ENCODE results near the gene OGA. TPM values are rescaled to one million over a fixed set of nuclear protein-coding genes. Genes with fewer than 3 reads are reported as not detected.
"Not testable (repeated sequence)": the region's sequence is repeated elsewhere in the genome, so short reads cannot be mapped to it uniquely, and the experiment has no call there.

The OGA gene
- total RNA-seq, 1 experiment from 2014 or later = 47.6 TPM

DNA sequence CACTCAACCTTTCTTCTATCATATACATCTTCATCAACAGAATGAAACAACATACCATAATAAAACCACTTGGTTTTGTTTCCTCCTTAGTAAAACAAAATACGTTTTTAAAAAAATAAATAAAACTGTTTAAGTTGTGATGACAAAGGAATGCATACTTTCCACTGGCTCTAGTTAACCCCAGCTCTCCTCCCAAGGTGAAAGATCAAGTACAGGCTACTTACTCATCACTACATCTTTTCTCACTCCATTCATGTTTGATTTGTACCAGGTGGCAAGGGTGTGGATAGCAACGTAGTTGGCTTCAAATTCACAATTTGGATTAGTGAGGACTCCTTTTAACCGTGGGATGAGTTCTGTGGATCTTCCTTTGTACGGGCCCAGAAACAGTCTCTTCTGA, 14.7 kb downstream of the OGA start:
- DNase-seq (ENCODE audit: low read depth) = no peak

DNA sequence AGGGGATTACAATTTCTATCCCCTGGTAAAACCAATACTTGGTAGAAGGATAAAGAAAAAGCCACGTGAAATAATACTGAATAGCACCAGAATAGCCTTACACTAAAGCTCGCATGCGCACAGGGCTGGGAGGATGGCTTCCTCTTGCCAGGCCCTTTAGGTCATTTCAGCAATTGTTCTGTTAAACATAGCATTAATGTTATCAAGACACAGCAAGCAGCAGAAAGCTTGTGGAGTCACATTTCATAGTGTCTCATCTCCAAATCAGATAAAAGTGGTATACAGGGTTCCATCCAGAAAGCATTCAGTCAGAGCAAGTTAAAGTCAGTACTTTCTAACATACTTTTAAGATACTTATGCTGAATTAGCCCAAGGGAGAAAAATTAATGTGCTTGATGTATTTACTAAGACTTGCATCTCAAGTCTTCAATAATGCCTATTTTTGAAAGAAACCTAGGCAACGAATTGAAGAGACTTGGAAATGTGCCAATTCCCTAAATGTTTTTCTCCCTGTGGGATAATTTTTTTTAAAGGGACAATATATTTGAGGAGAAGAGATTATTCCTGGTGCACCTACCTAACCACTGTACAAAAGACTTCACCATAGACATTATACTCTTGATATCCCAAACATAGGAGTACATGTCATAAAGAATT, 20.7 kb downstream of the OGA start:
- DNase-seq (ENCODE audit: low read depth) = no peak

DNA sequence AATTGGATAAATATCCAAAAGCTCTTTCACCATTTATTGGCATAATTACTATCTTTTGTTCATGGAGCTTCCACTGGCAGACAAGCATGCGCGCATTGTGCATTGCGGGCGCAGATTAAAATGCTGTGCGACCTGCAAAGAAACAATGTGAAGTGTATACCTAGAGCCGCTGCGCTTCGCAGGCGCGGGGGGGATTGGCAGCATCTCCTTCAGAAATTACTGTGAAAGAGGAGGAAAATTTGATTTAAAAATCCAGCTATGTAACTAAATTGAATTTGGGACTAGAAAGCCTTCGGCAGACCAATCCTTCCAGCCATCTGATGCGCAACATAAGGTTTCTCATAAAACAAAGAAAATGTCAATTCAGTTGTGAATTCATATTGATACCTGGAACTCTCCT, 24.7 kb downstream of the OGA start:
- DNase-seq (ENCODE audit: low read depth) = no peak

DNA sequence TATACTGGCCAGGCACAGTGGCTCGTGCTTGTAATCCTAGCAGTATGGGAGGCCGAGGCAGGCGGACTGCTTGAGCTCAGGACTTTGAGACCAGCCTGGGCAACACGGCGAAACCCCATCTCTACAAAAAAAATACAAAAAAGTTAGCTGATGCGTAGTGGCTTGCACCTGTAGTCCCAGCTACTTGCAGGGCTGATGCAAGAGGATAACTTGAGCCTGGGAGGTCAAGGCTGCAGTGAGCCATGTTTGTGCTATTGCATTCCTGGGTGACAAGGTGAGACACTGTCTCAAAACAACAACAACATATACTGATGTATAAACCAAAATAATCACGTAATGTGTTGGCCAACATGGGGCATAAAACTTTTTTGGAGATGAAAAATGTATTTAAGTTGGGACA, 28.6 kb downstream of the OGA start:
- DNase-seq (ENCODE audit: low read depth) = no peak

DNA sequence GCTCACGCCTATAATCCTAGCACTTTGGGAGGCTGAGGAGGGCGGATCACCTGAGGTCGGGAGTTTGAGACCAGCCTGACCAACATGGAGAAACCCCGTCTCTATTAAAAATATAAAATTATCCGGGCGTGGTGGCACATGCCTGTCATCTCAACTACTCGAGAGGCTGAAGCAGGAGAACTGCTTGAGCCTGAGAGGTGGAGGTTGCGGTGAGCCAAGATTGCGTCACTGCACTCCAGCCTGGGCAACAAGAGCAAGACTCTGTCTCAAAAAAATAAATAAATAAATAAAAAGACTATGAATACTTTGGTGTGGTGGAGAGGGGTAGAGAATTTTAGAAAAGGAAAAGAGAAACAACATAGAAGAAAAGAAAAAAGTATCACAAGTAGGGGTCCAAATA, 29.0 kb downstream of the OGA start:
- not testable (repeated sequence) for DNase-seq (ENCODE audit: low read depth)

DNA sequence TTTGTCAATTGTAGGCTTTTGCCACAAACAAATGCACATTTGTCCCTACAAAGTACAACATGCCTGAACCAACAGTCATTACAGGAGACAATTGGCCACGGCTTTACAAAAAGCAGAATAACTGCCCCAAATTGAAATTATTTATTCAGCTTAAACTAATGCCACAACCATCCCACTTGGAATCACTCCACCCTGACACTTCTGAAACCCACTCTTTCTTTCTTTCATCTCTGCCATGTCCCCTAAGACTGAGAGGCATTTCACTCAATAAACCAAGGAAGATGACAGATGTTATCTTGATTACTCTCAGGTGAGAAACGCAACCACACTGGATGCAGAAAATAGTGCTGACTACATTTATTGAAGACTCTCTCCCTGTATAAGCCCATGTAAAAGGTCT, 32.4 kb downstream of the OGA start:
- DNase-seq (ENCODE audit: low read depth) = no peak

DNA sequence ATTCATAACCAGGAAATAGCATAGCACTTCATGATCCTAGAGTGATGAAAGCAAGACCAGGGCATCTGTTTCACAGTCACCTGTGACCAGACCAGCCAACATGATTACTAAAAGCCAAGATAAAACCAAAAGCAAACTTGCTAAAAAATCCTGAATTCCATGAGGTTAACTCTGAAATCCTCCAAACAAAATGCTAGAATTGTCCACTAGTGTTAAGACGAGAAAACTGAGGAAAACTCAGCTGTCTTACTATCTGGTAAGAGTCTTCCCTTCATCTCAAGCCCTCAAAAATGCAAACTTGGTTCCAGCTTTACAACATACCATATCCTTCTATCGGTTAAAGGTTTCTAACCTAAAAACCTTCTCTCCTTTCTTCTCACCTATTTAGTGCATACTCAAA, 33.7 kb downstream of the OGA start:
- DNase-seq (ENCODE audit: low read depth) = no peak

DNA sequence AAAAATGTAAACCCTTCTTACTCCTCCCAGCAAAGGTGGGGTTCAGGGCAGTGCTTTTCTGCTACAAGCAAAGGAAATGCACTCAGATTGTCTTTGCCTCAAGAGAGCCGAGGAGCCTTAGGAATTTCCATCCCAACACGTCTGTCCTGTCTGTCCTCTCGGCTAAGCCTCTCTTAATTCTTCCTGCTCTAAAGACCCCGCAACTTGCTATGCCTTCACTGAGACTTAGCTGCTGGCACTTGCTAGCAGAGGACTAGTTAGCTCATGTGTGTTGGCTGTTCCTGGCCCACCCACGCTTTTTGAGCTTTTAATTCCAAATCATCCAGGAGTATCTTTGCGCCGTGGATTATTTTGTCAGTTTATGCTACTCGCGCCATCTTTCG, 34.5 kb downstream of the OGA start:
- DNase-seq (ENCODE audit: low read depth) = no peak

DNA sequence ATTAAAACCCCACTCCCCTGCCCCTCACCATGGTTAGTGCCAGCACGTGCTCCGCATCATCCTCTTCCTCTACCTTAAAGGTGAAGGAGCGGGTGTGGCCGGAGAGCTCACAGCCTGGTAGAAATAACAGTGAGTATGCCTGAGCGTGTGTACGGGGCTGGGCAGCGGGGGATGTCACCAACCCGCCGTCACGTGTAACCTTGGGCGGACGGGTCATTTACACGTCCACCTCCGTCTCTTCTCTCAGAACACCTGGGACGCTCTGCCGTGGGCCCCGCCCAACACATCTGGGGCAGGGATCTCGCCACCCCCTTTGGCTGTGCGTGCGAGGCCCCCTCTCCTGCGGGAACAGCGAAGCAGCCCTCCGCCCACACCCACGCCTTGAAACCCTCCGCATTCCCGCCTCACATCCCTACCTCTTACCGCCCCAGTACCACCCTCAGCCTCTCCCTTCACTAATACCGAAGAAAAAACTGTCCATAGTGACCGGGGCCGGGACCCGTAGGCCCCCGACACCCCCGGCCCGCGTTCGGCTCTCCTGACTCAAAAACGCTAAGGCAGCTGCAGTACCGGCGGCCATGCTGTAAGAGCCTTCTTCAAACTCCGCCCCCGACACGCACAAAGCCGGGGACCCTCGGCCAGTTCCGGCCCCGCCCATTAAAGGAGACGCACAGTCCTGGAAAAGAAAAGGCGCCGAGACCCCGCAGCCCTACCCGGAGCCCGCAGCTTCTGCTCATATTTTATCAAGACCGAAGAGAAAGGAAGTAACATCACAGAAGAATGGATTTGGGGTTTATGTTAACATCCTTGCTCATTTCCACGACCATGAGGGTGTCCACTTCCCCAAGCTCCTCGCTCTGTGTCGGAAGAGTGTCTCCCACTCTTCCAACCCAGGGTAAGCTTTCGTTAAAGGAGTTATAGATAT, 35.2 kb downstream of the OGA start, which contains the start of gene NPM3:
TSS of gene NPM3 (minus strand) at position 636 of the 925 bp plus-strand sequence. CDS start at position 580, 56 bp downstream.
- peak; percentile 81 for DNase-seq (ENCODE audit: low read depth)

DNA sequence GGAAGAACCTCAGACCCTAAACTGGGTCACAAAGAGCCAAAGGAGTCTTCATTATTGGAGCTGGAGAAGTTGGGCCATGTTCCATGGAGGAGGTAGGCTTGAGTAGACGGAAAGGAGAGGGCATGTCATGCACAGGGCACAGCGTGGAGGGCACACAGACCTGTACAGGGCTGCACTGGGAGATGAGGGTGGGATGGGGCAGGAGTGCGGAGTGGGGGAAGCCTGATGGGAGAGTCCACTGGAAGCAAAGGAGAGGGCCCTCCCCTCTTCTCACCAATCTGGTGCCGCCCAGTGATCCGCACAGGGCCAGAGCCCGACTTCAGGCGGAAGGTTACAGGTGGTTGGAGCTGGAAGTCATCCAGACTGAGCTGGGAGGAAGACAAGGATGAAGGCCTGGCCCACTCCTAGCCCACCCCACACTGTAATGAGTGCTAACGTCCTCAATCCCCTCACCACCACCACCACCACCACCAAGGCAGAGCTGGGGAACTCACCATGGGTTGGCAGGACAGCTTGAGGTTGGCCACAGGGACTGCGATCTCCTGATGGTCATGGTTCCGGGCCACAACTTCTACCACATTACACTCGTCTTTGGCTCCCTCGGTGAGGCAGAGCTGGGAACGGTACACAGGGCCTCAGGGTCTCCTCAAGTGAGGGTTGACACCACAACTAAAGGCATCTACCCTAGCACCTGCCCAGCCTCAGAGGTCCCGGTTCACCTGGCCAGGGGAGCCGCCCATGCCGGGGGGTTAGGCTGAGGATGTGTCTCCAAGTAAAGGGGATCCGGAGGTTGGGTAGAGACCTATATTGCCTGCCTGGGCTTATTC, 36.0 kb downstream of the OGA start:
- no peak for DNase-seq (ENCODE audit: low read depth)

DNA sequence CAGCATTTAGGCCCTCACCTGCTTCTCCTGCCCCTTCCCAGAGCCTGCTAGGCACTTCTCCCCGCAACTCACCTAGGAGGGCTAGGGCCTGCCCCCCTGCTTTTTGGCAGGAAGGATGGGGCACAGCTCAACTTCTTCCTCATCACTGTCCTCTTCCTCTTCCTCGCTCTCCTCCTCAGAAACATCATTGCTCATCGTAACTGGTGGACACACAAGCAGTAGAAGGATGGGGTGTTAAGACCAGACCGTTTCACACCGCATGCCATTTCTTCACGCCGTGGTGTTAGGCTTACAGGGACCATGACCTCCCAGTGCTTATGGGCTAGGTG, 36.6 kb downstream of the OGA start:
- DNase-seq (ENCODE audit: low read depth) = no peak

DNA sequence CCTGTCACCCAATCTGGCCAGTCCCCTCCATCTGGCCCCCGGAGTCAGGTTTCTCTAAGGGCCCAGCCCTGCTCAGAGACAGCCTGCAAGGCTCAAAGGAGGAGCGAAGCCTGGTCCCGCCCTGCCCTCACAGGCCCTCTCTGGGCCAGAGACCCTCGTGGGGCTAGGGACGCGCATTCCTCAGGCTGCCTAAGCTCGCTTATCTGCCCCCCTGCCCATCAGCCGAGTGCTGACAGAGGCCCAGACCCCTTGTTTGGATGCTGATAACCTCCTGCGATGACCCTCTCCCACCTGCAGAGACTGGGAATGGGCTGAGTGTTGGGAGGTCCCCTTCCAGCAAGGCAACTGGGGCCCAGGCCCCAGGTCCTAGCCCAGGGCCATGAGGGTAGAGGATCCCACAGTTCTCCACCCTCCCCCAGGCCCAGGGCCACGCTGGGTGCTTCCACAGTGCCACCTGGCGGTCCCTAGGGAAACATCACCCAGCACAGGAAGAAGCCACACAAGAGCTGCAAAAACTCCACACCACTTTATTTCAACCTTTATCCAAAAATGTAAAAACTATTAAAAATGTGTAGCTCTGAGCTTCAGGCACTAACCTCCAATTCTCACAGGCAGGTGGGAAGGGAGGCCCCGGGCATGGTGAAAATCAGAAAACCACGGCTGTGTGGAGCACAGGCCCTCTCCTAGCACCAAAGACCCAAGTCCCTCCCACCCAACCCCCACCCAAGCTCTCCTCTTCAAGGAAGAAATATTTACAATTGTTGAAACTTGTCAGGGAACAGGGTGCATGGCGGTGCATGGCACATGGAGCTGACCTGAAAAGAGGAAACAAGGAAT, 37.2 kb downstream of the OGA start:
- DNase-seq (ENCODE audit: low read depth) = peak; percentile 72

DNA sequence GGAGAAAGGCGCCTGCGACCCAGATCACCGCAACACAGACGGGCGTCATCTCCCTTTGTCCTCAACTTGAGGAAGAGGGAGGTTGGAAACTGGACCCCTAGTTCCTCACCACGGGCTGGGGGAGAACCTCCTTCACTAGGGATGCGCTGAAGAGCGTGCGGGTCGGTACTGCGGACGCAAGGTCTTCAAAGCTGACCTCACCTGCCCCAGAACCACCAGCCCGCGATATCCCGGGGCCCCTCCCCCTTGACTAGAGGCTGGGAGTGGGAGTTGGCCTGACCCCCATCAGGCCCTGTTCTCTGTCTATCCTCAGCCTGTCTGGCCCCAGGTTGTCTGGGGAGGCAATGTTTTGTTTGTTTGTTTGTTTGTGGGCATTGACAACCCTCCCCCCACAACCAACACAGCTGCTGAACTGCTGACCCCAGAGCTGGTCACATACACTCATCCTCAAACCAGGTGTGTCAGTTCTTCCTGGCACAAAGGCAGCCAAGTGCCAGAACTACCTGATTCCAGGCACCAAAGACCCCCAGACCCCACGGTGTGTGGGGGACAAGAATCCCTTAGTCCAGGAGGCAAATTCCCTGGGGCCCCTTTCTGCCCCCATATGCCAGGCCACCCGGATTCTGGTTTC, 37.9 kb downstream of the OGA start:
- DNase-seq (ENCODE audit: low read depth) = no peak

DNA sequence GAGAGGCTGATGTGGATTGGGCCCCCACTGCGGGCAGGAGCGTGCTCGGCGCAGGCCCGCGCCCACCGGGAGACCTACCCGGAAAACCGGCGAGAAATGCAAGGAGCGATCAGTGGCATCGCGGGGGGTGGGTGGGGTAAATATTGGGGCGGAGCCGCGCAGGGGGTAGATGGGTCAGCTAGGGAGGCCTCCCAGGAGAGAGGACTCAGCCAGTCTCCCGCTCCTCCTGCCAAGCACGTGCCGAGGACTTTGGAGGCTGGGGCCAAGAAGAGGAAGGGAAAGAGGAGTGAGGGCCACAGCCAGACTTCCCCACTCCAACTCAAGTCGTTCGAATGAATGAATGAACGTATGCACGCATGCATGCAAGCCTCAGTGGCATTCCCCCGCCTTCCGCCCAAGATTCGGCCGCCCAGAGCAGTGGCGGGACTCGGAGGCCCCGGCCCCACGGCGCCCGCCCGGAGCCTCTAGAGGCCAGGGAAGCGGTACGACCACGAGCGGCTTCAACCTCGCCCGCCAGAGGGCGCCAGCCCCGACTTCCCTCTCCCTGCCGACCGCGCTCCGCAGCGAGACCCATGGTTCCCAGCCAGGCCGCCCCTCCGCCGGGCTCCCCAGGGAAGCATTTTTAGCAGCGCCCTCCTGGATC, 38.6 kb downstream of the OGA start:
- peak; percentile 77 for DNase-seq (ENCODE audit: low read depth)

DNA sequence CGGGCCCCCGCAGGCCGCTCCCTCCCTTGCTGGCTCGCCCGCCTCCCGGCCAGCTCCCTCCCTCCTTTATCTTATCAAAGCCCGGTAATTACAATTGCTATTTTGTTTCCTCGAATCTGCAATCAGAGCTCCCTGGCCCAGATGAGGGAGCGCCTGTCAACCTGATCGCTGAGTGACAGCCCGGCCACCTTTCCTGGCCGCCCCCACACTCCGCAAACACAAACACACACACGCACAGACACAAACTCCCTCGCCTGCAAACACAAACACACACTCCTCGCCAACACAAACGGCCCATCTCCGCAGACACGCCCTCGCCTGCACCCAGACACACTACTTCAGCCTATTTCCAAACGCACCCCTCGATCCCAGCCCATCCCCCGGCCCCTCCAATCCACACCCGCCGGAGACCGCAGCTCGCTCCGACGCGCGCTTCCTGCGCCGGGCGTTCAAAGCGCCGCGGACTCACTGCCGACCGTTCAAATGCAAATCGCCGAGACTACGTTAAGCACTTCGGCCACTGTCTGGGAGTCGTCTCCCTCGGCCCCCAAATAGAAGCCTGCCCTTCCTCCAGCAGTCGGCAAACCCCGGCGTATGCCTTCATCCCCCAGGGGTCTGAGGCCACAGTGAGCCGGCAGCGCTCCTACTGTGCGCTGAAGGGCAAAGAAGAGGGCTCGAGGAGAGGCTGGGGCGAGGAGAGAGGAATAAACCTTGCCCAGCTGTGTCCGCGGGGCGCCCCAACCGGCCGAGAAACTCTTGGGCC, 39.3 kb downstream of the OGA start:
- DNase-seq (ENCODE audit: low read depth) = no peak

DNA sequence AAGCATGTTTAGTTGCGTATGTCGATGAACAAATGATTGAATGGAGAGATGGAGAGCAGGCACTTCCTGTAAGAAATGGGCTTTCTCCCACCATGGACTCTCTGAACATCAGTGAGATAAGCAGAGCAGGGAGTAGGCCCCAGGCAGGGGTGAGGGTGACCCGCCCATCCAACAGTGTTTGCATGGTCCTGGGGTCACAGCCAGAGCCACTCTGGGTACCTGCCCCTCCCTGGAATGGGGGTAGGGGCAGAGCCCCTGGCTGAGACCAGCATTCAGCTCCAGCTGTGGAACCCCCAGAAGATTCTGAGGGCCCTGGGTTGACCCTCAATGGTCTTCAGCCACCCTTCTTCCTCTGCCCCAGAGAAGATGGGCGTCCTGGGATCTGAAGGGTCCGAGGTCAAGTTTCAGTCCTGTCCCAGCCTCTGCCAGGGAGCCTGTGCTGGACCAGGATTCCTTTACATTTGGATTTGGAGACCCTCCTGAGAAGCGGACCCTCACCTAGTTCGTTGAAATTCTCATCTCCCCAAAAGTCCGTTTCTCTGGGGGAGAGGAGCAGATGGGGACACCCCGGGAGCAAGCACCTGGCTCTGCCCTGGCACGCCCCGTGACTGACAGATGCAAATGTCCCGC, 40.0 kb downstream of the OGA start:
- no peak for DNase-seq (ENCODE audit: low read depth)

DNA sequence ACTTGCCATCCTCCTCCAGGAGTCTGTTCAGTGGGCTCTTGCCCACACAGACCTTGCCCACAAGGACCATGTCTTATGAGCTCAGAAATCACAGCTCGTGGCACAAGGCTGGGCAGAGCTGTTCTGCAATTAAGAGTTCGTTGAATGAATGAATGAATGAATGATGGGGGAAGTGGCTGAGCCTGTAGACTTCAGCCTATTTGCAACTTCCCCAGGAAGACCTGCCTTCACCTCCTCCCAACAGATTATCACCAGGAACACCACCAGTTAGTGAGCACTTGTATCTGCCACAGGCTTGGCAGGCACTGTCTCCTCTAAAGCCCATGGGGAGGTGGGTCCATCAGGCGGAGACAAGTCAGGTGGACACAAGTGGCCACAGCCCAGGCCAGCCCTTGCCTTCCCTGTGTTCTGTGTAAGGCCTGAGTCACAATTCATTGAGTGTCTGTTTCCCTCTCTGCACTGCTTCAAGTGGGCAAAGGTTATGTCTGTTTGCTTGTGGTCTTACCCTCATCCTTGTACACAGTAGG, 40.6 kb downstream of the OGA start:
- no peak for DNase-seq (ENCODE audit: low read depth)

DNA sequence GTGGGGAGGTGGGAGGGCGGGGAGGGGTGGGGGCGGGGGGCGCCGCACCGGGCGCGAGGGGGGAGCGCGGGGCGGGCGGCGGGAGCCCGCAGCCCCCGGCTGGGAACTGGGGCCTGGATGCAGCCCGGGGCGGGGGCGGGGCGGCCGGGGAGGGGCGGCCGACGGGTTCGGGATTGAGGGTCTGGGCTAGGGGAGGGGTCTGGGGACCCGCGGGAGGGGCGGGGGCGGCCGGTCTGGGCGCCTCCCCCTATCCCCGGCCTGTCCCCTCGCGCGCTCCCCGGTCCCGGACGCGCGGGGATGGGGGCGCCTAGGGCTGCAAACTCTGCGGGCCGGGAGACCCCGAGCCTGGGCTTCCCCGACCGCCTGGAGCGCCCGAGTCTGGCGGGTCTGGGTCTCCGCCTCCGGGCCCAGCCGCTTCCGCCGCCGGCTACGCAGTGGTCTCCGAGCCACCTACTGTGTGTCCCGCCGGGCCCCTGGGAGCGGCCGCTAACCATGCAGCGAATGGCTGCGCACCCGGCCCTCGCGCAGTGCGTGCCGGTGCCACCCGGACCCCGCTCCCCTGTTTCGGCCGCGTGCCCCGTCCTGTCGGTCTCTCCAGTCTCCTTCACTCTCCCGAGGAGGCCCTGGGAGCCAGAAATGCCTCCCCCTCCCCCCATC, 42.0 kb downstream of the OGA start:
- DNase-seq (ENCODE audit: low read depth) = no peak
